ENCODE measurements around the gene AQP2.

DNA sequence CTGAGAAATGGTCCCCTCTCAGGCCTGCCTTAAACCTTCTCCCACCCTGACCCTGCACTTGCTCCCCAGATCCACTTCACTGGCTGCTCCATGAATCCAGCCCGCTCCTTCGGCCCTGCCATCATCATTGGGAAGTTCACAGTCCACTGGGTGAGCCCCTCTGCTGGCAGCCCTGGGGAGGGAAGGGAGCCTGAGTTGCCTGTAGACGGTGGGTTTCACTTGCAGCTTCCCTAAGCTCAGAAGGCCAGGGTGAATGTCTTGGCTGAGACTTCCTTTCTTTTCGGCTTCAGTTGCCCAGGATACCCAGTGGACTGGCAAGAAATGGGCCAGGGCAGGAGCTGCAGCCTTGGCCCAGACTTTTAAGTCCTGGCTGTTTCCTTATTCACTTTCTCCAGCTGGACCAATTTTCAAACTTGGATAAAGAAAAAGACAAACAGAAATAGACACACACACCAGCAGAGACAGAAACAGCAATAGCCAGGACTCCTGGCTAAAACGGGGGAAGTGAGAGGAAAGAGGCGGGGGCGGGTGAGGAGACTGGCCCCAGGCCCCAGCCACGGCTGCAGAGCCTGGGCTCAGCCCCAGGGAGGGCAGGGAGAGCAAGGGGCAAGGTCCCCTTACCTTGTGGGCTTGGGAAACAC lies 24.3 kb downstream of the AQP2 start:
- TF ChIP-seq POLR2A (IDR thresholded peaks at IDR 0.05; ENCODE audit: low read length) (no peak), GATA1 (IDR thresholded peaks at IDR 0.05; ENCODE audit: low read depth, low read length) (no peak)

Measured in erythroblast (primary cell).